Nephron (organoid): Measurements from ENCODE around the gene SGSM2.

Source experiments
- H3K27ac Mint-ChIP-seq, 3 experiments: 2 replicates each; pipeline ENCODE4 v1.8.0; 2020; ENCODE audit warnings: mixed read lengths in 3 of 3, mild to moderate bottlenecking in 2 of 3, moderate library complexity in 1 of 3
- H3K27me3 Mint-ChIP-seq: 2 replicates; pipeline ENCODE4 v1.8.0; 2021; ENCODE audit warnings: low read depth, mild to moderate bottlenecking, moderate library complexity, mixed read lengths
- H3K36me3 Mint-ChIP-seq: 2 replicates; pipeline ENCODE4 v1.8.0; 2020; ENCODE audit warnings: low read depth, mixed read lengths
- H3K4me1 Mint-ChIP-seq: 2 replicates; pipeline ENCODE4 v1.8.0; 2020; ENCODE audit warnings: mixed read lengths
- H3K4me3 Mint-ChIP-seq, 3 experiments: 2 replicates each; pipeline ENCODE4 v1.8.0; 2020; ENCODE audit warnings: mild to moderate bottlenecking in 3 of 3, mixed read lengths in 3 of 3, moderate library complexity in 2 of 3
- H3K9me3 Mint-ChIP-seq: 2 replicates; pipeline ENCODE4 v1.8.0; 2020; ENCODE audit warnings: mixed read lengths
- CTCF ChIP-seq, 3 experiments: fragments of 200-600 bp; sonication (generic); IDR thresholded peaks; one replicate each; pipeline ENCODE4 v1.5.0; 2021; ENCODE audit warnings: antibody characterized with exemption in 3 of 3; ENCODE audit not compliant: unreplicated experiment in 3 of 3

The SGSM2 gene

DNA sequence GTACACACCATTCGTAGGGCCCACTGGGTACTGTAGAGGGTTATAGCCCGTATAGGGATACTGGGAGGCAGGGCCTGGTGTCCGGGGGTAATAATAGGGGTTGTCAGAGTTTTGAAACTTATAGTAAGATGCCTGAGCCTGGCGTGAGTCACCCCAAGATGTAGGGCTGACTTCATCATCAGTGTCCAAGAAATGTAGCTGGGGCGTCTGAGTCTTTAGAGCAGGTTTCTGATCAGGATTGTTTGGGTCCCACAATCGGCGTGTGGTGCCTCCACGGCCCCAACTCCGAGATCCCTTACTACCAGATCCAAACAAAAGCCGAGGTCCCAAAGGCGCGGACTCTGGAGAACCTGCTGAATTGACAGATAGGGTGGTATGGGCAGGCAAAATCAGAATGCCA is 38.2 kb upstream of the SGSM2 start:
- H3K27ac Mint-ChIP-seq: no peak overlapping the region
- no peak overlapping the region for H3K4me3 Mint-ChIP-seq
- H3K9me3 Mint-ChIP-seq: no peaks in the 10 kb centered on the region
- H3K4me1 Mint-ChIP-seq: peaks cover 14% of the 10 kb centered on the region
- H3K27me3 Mint-ChIP-seq: no peaks in the 10 kb centered on the region
- peaks cover 59% of the 10 kb centered on the region for H3K36me3 Mint-ChIP-seq
- TF ChIP-seq CTCF (IDR thresholded peaks at IDR 0.05; ENCODE audit: unreplicated experiment in 3 of 3): no peak

DNA sequence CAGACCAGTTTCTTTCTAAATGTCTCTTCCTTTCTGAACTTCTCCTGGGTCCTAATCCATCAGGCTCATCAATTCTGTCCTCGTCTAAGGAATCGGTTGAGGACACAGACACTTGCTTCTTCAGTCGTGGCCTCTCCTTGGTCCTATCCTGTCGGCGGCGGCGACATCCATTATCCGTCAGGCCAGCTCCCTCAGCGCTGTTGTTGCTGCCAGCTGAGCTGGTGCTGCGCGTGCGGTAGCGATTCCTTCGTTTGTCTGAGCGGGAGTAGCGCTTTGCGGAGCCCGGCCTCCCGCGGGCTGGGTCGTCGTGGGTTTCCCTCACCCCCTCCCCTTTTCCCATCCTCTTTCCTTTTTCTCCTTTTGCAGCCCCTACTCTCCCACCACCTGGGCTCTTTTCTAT is 37.5 kb upstream of the SGSM2 start:
- H3K9me3 Mint-ChIP-seq: no peaks in the 10 kb centered on the region
- H3K4me3 Mint-ChIP-seq: no peak overlapping the region
- peaks cover 53% of the 10 kb centered on the region for H3K36me3 Mint-ChIP-seq
- no peaks in the 10 kb centered on the region for H3K27me3 Mint-ChIP-seq
- H3K27ac Mint-ChIP-seq: no peak overlapping the region
- TF ChIP-seq CTCF (IDR thresholded peaks at IDR 0.05; ENCODE audit: unreplicated experiment in 3 of 3): no peak
- peaks cover 14% of the 10 kb centered on the region for H3K4me1 Mint-ChIP-seq

DNA sequence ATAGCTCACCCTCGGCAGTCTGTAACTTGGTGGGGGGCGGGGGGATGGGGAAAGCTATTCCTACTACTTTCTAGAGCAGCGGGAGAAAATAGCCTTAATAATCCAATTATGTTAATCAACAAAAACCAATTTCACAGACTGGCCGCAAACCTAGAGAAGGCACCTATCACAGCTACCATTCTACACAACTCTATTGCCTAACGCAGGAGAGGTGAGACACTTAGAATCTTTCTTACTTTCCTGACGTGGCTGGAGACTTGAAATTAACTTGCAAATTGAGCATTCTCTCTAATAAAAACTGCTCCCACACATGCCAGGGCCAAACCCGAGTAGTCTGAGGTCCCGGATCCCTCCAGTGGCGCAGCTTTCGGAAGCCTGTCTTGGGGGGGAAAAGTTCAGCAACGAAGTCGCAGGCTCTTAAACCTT is 34.5 kb upstream of the SGSM2 start:
- no peak for TF ChIP-seq CTCF (IDR thresholded peaks at IDR 0.05; ENCODE audit: unreplicated experiment in 3 of 3)
- no peaks in the 10 kb centered on the region for H3K9me3 Mint-ChIP-seq
- peaks cover 10% of the 10 kb centered on the region for H3K4me1 Mint-ChIP-seq
- no peaks in the 10 kb centered on the region for H3K27me3 Mint-ChIP-seq
- peaks cover 41% of the 10 kb centered on the region for H3K36me3 Mint-ChIP-seq
- H3K27ac Mint-ChIP-seq: peak overlapping the region; percentile 86 to 97 (median 97)
- peak overlapping the region; percentile 91 to 97 (median 94) for H3K4me3 Mint-ChIP-seq

- peaks cover 6% of the 10 kb centered on the region for H3K4me1 Mint-ChIP-seq
- H3K27ac Mint-ChIP-seq: peak within 1 kb of the TSS; percentile 86 to 97 (median 97)
- H3K27me3 Mint-ChIP-seq: no peaks in the 10 kb centered on the region
- H3K9me3 Mint-ChIP-seq: no peaks in the 10 kb centered on the region
- peak within 1 kb of the TSS; percentile 91 to 97 (median 94) for H3K4me3 Mint-ChIP-seq
- TF ChIP-seq CTCF (IDR thresholded peaks at IDR 0.05; ENCODE audit: unreplicated experiment in 3 of 3): no peak
- H3K36me3 Mint-ChIP-seq: peaks cover 37% of the 10 kb centered on the region
These were observed 33.8 kb upstream of the SGSM2 start, which contains the start of the genes SMG6 and SRR for GRCh38 chr17:2303204-2304188. SMG6 (minus strand) TSS chr17:2303785; CDS start chr17:2303720, 65 bp downstream. SRR (plus strand) TSS chr17:2303950; CDS start chr17:2315561, 11,611 bp downstream.

DNA sequence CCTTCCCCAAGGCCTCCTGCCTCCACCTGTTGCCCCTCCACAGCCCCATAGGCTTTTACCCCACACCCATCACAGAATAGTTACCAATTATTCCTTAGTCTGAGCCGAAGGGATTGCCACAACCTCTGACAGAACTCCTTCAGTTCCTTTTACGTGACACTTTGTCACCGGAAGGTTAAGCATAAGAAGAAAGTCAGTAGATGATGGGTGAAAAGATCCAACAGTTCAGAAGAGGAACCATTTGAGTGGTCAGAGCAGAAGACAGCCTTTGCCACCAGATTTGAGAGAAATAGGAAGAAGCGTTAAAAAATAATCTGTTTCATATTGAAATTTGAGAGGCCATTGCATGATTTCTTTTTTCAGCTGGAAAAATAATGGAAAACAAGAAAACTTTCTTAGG is 32.4 kb upstream of the SGSM2 start:
- Mint-ChIP-seq H3K36me3 (peaks cover 25% of the 10 kb centered on the region), H3K4me1 (peaks cover 12% of the 10 kb centered on the region), H3K27ac (peak overlapping the region in 1 of 3 experiments; percentile 10), H3K27me3 (no peaks in the 10 kb centered on the region), H3K9me3 (no peaks in the 10 kb centered on the region), H3K4me3 (peak overlapping the region; percentile 77 to 85 (median 81))
- TF ChIP-seq CTCF (IDR thresholded peaks at IDR 0.05; ENCODE audit: unreplicated experiment in 3 of 3): no peak
